Dermis microvascular lymphatic vessel endothelial cell (primary cell): Measurements from ENCODE around the gene HAPLN2. TPM values are rescaled to one million over a fixed set of nuclear protein-coding genes. Genes with fewer than 3 reads are reported as not detected.
A peak's percentile ranks its signal among the peaks of the same experiment; 100 is the strongest.
"Not testable (repeated sequence)": the region's sequence is repeated elsewhere in the genome, so short reads cannot be mapped to it uniquely, and the experiment has no call there.

Experiments
- DNase-seq, 2 donors: peaks; one replicate each; pipeline versions ENCODE4 v3.0.0 to v3.0.0-alpha.2; 2010; ENCODE audit warnings: low read depth in 2 of 2
- total RNA-seq: library from RNA; depleted of rRNA; stranded (reverse); fragments of >200 nt; gene quantifications from 2 replicates; pipeline ENCODE4 v1.2.1, GENCODE V29; 2014

HAPLN2 gene
- total RNA-seq, 1 donor from 2014 or later = not detected

DNA sequence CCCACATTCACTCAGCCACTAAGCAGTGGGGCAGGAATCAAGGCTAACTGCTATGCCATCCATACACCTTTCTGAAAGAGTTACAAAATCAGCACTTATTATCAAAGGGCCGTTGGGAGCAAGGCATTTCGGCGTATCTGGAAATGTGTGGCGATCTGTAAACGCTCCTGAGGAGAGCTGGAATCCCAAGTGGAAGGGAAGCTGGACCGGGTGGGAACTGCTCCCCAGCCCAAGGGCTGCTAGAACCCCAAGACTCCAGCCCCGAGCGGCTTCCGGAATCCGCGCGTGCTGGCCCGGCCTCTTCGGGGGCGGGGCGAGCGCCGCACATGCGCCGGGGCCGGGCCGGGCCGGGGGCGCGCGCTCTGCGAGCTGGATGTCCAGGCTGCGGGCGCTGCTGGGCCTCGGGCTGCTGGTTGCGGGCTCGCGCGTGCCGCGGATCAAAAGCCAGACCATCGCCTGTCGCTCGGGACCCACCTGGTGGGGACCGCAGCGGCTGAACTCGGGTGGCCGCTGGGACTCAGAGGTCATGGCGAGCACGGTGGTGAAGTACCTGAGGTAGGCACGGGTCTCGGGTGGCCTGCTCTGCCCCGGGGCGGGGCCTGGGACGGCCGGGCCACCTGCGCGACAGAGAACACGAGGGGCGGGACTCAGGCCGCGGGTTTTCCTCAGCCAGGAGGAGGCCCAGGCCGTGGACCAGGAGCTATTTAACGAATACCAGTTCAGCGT, 27.6 kb upstream of the HAPLN2 start, which contains the start of gene NAXE:
NAXE (plus strand) TSS at position 345 of the 726 bp plus-strand sequence; CDS start at position 374, 29 bp downstream.
- DNase-seq = peak in 1 of 2 donors; percentile 61

DNA sequence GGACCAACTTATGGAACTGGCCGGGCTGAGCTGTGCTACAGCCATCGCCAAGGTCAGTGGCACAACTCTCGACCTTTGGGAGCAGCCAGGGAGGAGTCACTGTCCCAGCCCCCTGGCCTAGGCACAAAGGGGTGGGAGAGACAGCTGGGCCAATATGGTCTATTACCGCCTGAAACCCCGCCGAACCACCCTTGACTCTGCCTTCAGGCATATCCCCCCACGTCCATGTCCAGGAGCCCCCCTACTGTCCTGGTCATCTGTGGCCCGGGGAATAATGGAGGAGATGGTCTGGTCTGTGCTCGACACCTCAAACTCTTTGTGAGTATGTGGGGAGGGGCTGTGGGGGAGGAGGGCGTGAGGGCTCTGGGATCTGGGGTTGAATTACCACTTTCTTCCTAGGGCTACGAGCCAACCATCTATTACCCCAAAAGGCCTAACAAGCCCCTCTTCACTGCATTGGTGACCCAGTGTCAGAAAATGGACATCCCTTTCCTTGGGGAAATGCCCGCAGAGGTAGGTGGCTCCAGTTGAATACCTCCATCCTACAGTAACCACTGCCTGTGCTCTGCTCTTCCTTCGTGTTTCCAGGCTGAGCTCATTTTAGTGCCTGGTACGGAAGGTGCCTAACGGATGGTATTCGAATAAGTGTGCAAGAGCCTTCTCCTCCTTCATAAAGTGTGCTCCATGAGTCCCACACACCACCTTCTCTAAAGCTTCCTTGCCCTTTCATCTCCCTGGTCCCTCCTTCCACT, 26.9 kb upstream of the HAPLN2 start:
- DNase-seq = no peak

DNA sequence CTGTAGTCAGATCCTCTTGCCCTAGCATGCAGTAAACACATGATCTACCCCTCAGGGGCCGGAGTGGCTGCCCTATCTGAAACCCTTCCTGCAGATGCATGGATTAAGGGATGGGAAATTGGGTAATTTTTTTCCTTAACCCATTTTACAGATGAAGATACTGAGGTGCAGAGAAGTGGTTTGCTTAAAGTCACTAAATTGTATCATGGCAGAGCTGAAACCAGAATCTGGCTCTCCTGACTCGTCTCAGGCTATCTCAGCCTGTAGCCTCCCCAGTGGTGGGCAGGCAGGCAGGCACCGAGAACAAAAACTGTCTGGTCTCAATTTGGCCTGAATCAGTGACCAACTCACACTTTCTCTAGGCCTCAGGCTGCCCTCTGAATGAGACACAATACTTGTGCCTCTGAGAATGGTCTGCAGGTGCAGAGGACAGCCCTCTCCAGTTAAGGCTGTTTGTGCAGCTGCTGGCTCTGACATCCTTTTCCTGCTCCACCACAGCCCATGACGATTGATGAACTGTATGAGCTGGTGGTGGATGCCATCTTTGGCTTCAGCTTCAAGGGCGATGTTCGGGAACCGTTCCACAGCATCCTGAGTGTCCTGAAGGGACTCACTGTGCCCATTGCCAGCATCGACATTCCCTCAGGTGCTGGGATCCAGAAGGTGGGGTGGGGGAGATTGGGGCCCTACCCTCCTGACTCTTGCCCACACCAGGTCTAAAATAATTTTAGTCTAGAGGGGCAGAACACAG, 26.1 kb upstream of the HAPLN2 start:
- peak; percentile 58 to 93 for DNase-seq

DNA sequence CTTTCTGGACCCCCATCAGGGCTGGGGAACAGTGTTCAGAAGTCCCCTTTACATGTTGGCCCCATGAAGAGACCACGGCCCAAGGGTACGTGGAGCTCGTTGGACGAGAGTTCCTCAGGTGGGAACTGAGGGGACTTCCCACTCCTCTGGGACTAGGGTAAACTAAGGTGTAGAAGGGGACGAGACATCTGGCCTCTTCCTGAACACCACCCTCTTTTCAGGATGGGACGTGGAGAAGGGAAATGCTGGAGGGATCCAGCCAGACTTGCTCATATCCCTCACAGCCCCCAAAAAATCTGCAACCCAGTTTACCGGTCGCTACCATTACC, 25.6 kb upstream of the HAPLN2 start:
- no peak for DNase-seq

DNA sequence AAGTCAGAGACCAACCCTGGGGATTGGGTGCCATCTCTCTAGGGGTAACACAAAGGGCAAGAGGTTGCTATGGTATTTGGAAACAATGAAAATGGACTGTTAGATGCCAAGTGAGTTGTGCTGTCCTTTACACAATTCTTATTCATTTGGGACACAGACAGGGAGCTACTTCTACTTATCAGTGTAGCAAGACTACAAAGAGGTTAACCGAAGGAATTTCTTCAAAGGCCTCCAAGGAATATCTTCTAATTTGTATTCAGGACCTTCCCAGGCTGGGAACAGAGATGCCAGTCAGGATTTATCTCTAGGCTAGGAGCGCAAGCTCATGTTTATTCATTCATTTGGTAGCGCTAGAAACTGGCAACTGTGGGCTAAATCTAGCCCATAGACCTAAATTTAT, 25.0 kb upstream of the HAPLN2 start:
- no peak for DNase-seq

DNA sequence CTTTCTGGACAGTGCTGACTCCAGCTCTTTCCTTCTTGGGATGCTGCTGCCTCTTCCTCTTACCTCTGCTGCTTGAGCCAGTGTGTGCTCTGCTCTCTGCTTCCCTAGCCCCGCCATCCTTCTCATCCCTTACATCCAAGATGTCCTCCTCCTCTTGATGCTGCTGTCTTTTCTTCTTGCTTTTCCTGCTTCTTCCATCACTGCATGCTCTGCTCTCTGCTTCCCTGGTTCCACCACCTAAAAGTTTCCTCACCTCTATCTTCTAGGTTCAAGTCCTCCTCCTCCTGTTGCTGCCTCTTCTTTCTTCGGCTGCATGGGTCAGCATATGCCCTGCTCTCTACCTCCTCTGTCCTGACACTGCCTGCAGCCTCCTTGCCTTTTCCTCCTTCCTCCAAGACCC, 24.2 kb upstream of the HAPLN2 start:
- DNase-seq = no peak

DNA sequence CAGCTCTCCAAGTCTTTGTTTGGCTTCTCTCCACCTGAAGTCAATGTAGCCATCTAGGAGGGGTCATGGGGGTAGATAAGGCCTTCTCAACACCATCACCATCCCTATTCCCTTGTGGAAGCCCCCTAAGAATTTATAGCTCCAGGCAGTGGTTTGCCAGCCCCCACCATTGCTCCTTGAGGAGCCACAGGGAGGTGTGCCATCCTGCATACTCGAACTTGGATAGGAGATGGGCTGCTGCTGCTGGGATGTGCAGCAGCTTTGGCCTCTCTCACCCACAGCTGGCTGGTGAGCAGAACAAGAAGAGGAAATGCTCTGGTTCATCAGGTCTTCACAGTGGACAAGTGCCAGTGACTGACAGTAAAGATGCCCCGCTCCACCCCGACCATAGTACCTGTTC, 22.8 kb upstream of the HAPLN2 start:
- DNase-seq = no peak

DNA sequence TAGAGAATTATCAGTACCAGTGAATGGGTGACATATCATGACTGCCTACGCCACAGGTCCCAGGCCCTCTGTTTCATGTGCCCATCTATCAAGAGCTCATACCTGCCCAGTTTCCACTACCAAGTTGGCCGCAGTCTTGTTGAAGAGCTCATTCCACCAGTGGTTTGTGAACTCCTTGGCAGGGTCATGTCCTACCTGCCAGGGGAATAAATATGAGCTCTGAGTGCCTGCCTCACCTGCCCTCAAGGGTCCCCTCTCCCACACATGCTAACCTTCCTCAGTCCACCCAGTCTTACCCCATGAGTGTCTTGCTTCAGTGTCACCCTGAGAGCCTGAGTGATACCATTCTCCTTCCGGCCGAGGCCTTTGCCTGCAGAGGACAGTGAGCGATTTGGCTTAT, 21.1 kb upstream of the HAPLN2 start:
- DNase-seq = no peak

DNA sequence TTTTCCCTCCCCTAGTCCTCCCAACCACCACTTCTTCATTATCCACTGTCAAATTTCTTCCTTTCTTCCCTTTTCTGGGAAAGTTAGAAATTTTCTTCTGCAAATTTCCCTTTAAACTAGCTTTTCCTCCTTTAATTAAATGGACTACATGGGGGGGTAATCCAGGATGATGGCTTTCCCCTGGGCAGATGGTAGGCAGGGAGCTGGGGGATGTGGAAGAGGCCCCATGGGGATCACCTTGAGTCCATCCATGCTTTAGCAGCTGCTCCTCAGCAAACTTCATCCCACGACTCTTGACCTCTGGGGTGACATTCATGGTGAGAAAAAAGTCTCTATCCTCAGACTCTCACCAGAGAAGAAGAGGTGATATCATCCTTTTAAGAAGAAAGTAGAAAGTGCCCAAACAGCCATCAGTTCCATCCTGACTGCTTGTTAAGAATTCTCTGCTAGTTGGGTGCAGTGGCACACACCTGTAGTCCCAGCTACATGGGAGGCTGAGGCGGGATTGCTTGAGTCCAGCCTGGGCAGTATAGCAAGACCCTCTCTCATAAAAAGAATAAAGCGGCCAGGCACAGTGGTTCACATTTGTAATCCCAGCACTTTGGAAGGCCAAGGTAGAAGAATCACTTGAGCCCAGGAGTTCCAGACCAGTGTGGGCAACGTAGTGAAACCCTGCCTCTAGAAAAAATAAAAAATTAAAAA, 20.3 kb upstream of the HAPLN2 start:
- DNase-seq = no peak

DNA sequence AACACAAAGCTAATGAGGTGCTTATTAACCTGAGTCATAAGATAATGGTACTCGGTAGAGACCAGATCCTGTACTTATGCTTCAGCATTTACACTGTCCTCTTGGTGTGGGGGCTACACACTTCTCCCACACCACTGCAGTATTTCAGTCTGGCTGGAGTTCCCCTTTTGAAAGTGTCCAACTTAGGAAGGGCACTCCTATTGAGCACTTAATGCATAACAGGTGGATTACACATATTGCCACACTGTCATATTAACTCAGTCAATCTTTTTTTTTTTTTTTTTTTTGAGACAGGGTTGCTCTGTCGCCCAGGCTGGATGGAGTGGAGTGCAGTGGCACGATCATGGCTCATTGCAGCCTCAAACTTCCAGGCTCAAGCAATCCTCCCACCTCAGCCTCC, 19.4 kb upstream of the HAPLN2 start:
- DNase-seq = peak in 1 of 2 donors; percentile 21

DNA sequence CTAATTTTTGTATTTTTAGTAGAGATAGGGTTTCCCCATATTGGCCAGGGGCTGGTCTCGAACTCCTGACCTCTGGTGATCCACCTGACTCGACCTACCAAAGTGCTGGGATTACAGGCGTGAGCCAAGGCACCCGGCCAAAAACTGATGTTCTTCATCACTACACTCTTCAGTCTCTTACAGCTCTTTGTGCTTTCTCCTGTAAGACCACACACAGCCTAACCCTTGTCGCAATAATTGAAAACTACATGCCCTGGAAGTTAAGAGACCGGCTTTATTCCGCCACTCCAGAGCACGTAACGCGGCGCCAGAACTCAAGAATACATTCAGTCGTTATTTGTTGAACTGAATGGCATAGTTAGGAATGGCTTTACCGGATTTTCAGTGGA, 18.5 kb upstream of the HAPLN2 start:
- DNase-seq = no peak

DNA sequence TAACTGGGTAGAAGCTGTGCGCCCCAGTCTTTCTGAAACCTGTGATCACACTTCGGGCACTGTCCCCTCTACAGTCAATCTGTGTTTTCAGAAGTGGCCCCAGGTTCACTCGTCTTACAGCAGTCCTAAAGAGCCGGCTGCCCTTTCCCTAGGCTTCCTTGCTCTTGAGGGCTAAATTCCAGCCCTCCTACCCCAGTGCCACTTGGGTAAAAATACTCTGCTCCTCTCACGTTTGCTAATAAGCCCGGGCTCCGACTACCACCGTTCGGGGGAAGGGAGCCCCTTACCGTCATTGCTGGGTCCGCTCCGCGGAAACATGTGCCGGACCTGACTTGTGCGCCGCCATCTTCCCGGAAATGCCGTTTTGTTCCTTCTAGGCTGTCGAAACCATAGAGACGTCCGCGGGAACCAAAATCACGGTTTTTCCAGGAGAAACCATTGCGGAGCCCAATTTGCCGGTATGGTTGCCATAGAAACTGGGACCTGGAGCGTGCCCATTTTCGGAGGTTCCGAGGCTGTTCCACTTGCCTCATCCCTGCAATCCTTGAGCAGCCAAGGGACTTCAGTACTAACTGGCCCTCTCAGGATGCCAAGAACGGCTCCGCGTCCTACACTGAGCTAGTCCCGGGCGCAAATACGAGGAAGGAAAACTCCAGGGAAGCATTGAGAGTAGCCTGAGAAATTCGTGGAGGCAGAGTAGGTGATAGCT, 17.9 kb upstream of the HAPLN2 start, which contains the start of gene GPATCH4:
GPATCH4 (minus strand) TSS at position 358 of the 709 bp plus-strand sequence.
- DNase-seq = peak; percentile 66 to 83

DNA sequence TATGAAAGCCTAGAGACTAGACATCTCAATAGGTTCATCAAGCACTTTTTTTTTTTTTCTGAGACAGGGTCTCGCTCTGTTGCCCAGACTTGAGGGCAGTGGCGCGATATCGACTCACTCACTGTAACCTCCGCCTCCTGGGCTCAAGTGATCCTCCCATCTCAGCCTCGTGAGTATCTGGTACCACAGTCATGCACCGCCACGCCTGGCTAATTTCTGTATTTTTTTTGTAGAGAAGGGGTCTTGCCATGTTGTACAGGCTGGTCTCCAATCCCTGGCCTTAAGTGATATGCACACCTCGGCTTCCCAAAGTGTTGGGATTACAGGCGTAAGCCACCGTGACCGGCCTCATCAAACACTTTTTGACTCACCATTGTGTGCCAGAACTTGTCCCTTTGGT, 17.3 kb upstream of the HAPLN2 start:
- no peak for DNase-seq

DNA sequence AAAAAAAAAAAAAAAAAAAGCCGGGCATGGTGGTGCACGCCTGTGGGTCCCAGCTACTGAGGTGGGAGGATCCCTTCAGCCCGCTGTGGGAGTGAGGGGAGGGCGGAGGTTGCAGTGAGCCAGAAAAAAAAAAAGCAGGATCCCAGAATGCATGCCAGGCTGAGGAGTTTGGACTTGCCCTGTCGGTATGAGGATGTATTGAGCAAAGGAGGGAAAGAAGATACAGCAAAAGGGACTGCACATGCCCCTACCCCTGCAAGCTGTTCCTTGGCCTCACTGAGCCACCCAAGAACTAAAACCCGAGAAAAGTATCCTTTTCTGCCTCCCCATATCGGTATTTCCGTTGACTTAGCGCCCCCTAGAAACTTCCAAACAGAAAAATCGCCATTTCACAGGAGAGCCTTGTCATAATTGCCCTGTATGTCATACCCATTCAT, 16.6 kb upstream of the HAPLN2 start:
- DNase-seq = peak in 1 of 2 donors; percentile 23

DNA sequence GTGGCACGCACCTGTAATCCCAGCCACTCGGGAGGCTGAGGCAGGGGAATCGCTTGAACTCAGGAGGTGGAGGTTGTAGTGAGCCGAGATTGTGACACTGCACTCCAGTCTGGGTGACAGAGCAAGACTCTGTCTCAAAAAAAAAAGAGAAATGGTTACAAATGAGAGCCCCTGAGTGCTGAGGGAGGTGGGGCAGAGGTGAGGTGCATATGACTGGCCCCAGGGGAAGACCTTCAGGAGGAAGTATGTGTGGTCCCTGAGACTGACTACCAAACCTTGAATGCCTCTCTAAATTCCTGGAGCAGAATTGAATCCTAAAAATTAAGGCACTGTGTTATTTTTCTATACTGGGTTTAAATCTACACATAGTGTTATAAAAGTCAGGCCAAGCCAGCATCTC, 11.9 kb upstream of the HAPLN2 start:
- not testable (repeated sequence) for DNase-seq

DNA sequence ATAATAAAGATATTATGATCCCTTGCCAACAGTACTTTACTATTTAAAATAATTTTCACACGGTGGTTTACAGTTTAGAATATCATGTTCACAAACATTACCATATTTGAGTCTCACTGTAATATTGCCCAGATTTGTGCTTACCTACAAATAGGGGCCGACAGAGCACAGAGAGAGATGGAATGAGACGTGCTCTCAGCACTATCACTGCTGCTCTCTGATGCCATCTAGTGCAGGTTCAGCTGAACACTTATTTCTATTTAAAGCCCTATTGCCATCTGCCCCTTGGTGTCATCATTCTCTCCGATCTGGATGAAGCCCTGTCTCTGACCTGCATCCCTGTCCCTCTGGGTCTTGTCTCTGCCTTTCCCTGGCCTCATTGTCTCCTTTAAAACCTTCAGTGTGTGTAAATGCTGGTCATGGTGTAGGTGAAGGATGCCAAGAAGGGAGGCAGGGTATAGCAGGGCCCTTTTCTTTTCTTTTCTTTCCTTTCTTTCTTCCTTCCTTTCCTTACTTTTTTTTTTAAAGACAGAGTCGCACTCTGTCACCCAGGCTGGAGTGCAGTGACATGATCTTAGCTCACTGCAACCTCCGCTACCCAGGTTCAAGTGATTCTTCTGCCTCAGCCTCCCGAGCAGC, 11.1 kb upstream of the HAPLN2 start:
- DNase-seq = peak; percentile 78 to 81

DNA sequence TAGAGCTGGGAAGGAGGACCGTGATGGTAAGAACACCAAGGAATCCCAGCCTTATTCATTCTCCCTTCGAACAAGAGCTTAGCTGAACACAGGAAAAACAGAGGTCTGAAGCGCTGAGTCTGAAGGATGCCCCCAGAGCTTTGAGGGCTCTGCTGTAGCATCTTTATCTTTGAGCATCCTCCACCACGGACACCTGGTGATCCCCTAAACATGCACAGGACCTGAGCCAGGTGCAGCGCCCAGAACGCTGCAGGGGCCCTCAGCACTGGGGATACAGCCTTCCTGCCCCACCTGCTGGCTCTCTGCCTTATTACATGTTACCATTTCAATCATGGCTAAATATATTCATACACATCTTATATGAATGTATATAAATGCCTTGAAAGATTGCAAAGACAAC, 10.2 kb upstream of the HAPLN2 start:
- peak in 1 of 2 donors; percentile 42 for DNase-seq

DNA sequence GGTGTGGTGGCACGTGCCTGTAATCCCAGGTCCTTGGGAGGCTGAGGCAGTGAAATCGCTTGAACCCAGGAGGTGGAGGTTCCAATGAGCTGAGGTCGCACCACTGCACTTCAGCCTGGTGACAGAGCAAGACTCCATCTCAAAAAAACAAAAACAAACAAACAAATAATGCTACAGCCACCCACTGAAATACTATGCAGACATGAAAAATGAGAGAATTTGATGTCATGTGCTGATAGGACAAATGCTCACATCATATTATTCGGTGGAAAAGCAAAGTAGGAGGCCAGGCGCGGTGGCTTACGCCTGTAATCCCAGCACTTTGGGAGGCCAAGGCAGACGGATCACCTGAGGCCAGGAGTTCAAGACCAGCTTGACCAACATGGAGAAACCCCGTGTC, 9.1 kb upstream of the HAPLN2 start:
- not testable (repeated sequence) for DNase-seq

DNA sequence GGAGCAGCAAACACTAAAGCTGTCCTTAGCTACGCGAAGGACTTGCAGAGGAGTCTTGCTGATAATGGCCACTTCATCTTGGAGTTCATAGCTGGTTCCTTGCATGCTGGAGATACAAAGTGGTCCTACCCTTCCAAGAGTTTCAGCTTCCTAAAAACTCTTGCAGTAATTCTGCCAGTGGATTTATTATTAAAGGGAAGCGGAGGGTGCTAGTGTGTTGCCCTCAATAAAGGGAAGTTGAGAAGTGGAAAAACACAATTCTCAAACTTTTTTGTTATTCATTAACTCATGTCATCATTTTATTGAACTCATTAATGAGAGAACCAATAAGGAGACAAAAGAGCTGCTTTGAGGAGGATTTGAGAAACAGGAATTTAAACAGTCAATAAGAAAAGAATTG, 6.5 kb upstream of the HAPLN2 start:
- no peak for DNase-seq

DNA sequence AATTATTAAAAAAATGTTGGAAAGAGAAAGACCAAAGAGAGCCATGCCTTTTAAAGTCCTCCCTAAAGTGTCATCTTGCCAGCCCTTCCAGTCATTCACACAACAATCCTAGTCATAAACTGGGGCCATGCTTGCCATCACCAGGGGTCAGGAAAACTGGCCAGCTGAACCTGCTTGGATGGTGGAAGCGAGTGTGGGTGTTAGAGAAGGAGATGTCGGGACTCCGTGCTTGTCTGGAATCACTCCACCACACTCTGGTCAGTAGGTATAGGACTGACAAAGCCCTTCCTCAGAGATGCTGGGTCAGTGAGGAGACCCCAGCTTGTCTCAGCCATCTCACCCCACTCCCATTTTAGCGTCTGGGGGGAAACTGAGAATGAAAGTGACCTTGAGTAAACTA, 3.3 kb upstream of the HAPLN2 start:
- DNase-seq = no peak
